Trophoblast cell (in vitro differentiated cells and primary cell): ENCODE data around the gene E2F6.

Experiments
- DNase-seq, 2 donors: peaks; one replicate each; pipeline ENCODE4 v3.0.0-alpha.2; 2016
- H2AFZ ChIP-seq: 2 replicates; pipeline ENCODE4 v1.6.1; 2013; ENCODE audit warnings: low read length, moderate library complexity, mild to moderate bottlenecking; ENCODE audit not compliant: insufficient read depth, poor library complexity
- H2AK5ac ChIP-seq: 2 replicates; pipeline ENCODE4 v1.6.1; 2013; ENCODE audit warnings: mild to moderate bottlenecking, low read length
- H2BK120ac ChIP-seq: 2 replicates; pipeline ENCODE4 v1.6.1; 2013; ENCODE audit warnings: low read length, mild to moderate bottlenecking, moderate library complexity; ENCODE audit not compliant: insufficient read depth, poor library complexity
- H2BK12ac ChIP-seq: 2 replicates; pipeline ENCODE4 v1.6.1; 2013; ENCODE audit warnings: mild to moderate bottlenecking, low read length, moderate library complexity
- H2BK5ac ChIP-seq: 2 replicates; pipeline ENCODE4 v1.6.1; 2013; ENCODE audit warnings: low read length, low read depth, moderate library complexity, mild to moderate bottlenecking; ENCODE audit not compliant: poor library complexity
- H3K14ac ChIP-seq: 2 replicates; pipeline ENCODE4 v1.6.1; 2013; ENCODE audit warnings: mild to moderate bottlenecking, low read length
- H3K18ac ChIP-seq: 2 replicates; pipeline ENCODE4 v1.6.1; 2013; ENCODE audit warnings: mild to moderate bottlenecking, low read length
- H3K23ac ChIP-seq: 2 replicates; pipeline ENCODE4 v1.6.1; 2013; ENCODE audit warnings: low read length
- H3K27ac ChIP-seq: 2 replicates; pipeline ENCODE4 v1.5.1; 2013; ENCODE audit warnings: low read depth, mild to moderate bottlenecking, inconsistent platforms, low read length, moderate library complexity
- H3K27me3 ChIP-seq: 2 replicates; pipeline ENCODE4 v1.6.1; 2013; ENCODE audit warnings: inconsistent platforms, mild to moderate bottlenecking, low read length, moderate library complexity; ENCODE audit not compliant: insufficient read depth
- H3K36me3 ChIP-seq, 2 experiments: 1 replicate in 1 of 2; 2 replicates in 1 of 2; pipeline ENCODE4 v1.6.1; 2013; ENCODE audit warnings: low read length in 2 of 2, mild to moderate bottlenecking in 2 of 2, moderate library complexity in 1 of 2; ENCODE audit not compliant: insufficient read depth in 2 of 2, control insufficient read depth in 1 of 2
- H3K4ac ChIP-seq: 2 replicates; pipeline ENCODE4 v1.6.1; 2013; ENCODE audit warnings: low read depth, mild to moderate bottlenecking, low read length, moderate library complexity
- H3K4me1 ChIP-seq, 2 experiments: 1 replicate in 1 of 2; 2 replicates in 1 of 2; pipeline ENCODE4 v1.6.1; 2013; ENCODE audit warnings: low read length in 2 of 2, mild to moderate bottlenecking in 2 of 2, moderate library complexity in 1 of 2; ENCODE audit not compliant: insufficient read depth in 2 of 2, control insufficient read depth in 1 of 2
- H3K4me2 ChIP-seq: 2 replicates; pipeline ENCODE4 v1.6.1; 2013; ENCODE audit warnings: inconsistent platforms, mild to moderate bottlenecking, low read length, moderate library complexity
- H3K4me3 ChIP-seq: 2 replicates; pipeline ENCODE4 v1.5.1; 2013; ENCODE audit warnings: mild to moderate bottlenecking, low read depth, low read length, inconsistent platforms
- H3K79me1 ChIP-seq: one replicate; pipeline ENCODE4 v1.6.1; 2013; ENCODE audit warnings: low read length
- H3K79me2 ChIP-seq: 2 replicates; pipeline ENCODE4 v1.6.1; 2013; ENCODE audit warnings: low read length, mild to moderate bottlenecking; ENCODE audit not compliant: control insufficient read depth, insufficient read depth, poor library complexity
- H3K9ac ChIP-seq: 2 replicates; pipeline ENCODE4 v1.6.1; 2013; ENCODE audit warnings: mild to moderate bottlenecking, low read length
- H3K9me3 ChIP-seq: 2 replicates; pipeline ENCODE4 v1.6.1; 2013; ENCODE audit warnings: low read depth, mild to moderate bottlenecking, control low read depth, inconsistent platforms, low read length; ENCODE audit not compliant: insufficient read depth
- H4K12ac ChIP-seq: 2 replicates; pipeline ENCODE4 v1.6.1; 2013; ENCODE audit warnings: low read depth, mild to moderate bottlenecking, low read length, moderate library complexity
- H4K8ac ChIP-seq: 2 replicates; pipeline ENCODE4 v1.6.1; 2013; ENCODE audit warnings: low read depth, mild to moderate bottlenecking, low read length, moderate library complexity
- H4K91ac ChIP-seq: one replicate; pipeline ENCODE4 v1.6.1; 2013; ENCODE audit warnings: low read depth, mild to moderate bottlenecking, low read length, moderate library complexity
- WGBS: extraction: QIAGEN DNeasy Blood & Tissue Kit; methylation state at CpG from one replicate; pipeline ENCODE4 v1.1.7; 2013; ENCODE audit warnings: missing lambda C conversion rate; ENCODE audit not compliant: insufficient read length, insufficient coverage; ENCODE audit errors: extremely low coverage; 5-methylcytosine and 5-hydroxymethylcytosine counted together

The E2F6 gene

GRCh38 chr2:11434443-11434842, 31.5 kb downstream of the E2F6 start:
- Histone ChIP-seq H2BK12ac (no peak overlapping the region), H3K4ac (no peak overlapping the region), H3K79me1 (no peaks in the 10 kb centered on the region), H3K9me3 (peaks cover 5% of the 10 kb centered on the region), H3K79me2 (no peaks in the 10 kb centered on the region), H3K9ac (no peak overlapping the region), H3K4me1 (no peaks in the 10 kb centered on the region), H4K8ac (no peak overlapping the region), H2BK120ac (no peak overlapping the region), H2BK5ac (no peak overlapping the region), H2AFZ (no peak overlapping the region), H3K4me2 (no peak overlapping the region), H2AK5ac (no peak overlapping the region), H3K27ac (no peak overlapping the region), H4K91ac (no peak overlapping the region), H3K18ac (no peak overlapping the region), H3K27me3 (no peaks in the 10 kb centered on the region), H3K14ac (no peak overlapping the region), H3K23ac (no peak overlapping the region), H3K36me3 (peaks cover 4 to 12% of the 10 kb centered on the region in 2 experiments), H4K12ac (no peak overlapping the region), H3K4me3 (no peak overlapping the region)
- no peak for DNase-seq
- WGBS: no CpG with 5 or more reads among the region's 7 CpGs

- no peaks in the 10 kb centered on the region for H3K79me1 ChIP-seq
- DNase-seq: no peak
- H2BK5ac ChIP-seq: no peak overlapping the region
- H3K18ac ChIP-seq: no peak overlapping the region
- no peak overlapping the region for H3K27ac ChIP-seq
- H3K4ac ChIP-seq: no peak overlapping the region
- H2BK120ac ChIP-seq: no peak overlapping the region
- H2BK12ac ChIP-seq: no peak overlapping the region
- WGBS: no CpG with 5 or more reads among the region's 5 CpGs
- peaks cover 4 to 10% of the 10 kb centered on the region in 2 experiments for H3K36me3 ChIP-seq
- no peak overlapping the region for H3K14ac ChIP-seq
- no peak overlapping the region for H2AK5ac ChIP-seq
- H3K4me2 ChIP-seq: no peak overlapping the region
- H3K27me3 ChIP-seq: no peaks in the 10 kb centered on the region
- H3K23ac ChIP-seq: no peak overlapping the region
- H4K12ac ChIP-seq: no peak overlapping the region
- H3K4me3 ChIP-seq: no peak overlapping the region
- no peak overlapping the region for H4K8ac ChIP-seq
- no peak overlapping the region for H2AFZ ChIP-seq
- no peak overlapping the region for H3K9ac ChIP-seq
- H3K9me3 ChIP-seq: peaks cover 4% of the 10 kb centered on the region
- H3K4me1 ChIP-seq: no peaks in the 10 kb centered on the region
- no peak overlapping the region for H4K91ac ChIP-seq
- H3K79me2 ChIP-seq: no peaks in the 10 kb centered on the region
Observed at GRCh38 chr2:11433822-11434221, 32.1 kb downstream of the E2F6 start.

GRCh38 chr2:11430729-11431128, 35.2 kb downstream of the E2F6 start:
- no peak overlapping the region for H3K4ac ChIP-seq
- no peaks in the 10 kb centered on the region for H3K9me3 ChIP-seq
- H3K27ac ChIP-seq: no peak overlapping the region
- no peak overlapping the region for H3K4me3 ChIP-seq
- H3K14ac ChIP-seq: no peak overlapping the region
- no peak for DNase-seq
- H3K79me2 ChIP-seq: no peaks in the 10 kb centered on the region
- no peak overlapping the region for H2AFZ ChIP-seq
- no peak overlapping the region for H2BK12ac ChIP-seq
- no peaks in the 10 kb centered on the region for H3K36me3 ChIP-seq
- no peak overlapping the region for H2BK5ac ChIP-seq
- no peak overlapping the region for H3K23ac ChIP-seq
- no CpG with 5 or more reads among the region's 5 CpGs for WGBS
- H3K4me2 ChIP-seq: no peak overlapping the region
- no peaks in the 10 kb centered on the region for H3K27me3 ChIP-seq
- no peak overlapping the region for H4K12ac ChIP-seq
- no peaks in the 10 kb centered on the region for H3K79me1 ChIP-seq
- no peak overlapping the region for H2AK5ac ChIP-seq
- no peaks in the 10 kb centered on the region for H3K4me1 ChIP-seq
- no peak overlapping the region for H4K91ac ChIP-seq
- no peak overlapping the region for H2BK120ac ChIP-seq
- no peak overlapping the region for H3K9ac ChIP-seq
- H3K18ac ChIP-seq: no peak overlapping the region
- no peak overlapping the region for H4K8ac ChIP-seq

- Histone ChIP-seq H2BK5ac (no peak overlapping the region), H3K9me3 (no peaks in the 10 kb centered on the region), H3K9ac (no peak overlapping the region), H3K14ac (no peak overlapping the region), H2BK120ac (no peak overlapping the region), H3K4me3 (no peak overlapping the region), H2BK12ac (no peak overlapping the region), H3K27ac (no peak overlapping the region), H4K8ac (no peak overlapping the region), H3K4me2 (no peak overlapping the region), H3K18ac (no peak overlapping the region), H2AFZ (no peak overlapping the region), H2AK5ac (no peak overlapping the region), H3K79me1 (no peaks in the 10 kb centered on the region), H3K4ac (no peak overlapping the region), H3K79me2 (no peaks in the 10 kb centered on the region), H3K27me3 (no peaks in the 10 kb centered on the region), H4K91ac (no peak overlapping the region), H3K23ac (no peak overlapping the region), H3K4me1 (no peaks in the 10 kb centered on the region), H3K36me3 (no peaks in the 10 kb centered on the region), H4K12ac (no peak overlapping the region)
- no peak for DNase-seq
Observed at GRCh38 chr2:11427224-11427623, 38.7 kb downstream of the E2F6 start.
